ENCODE measurements around the gene SUPT6H. TPM values are rescaled to one million over a fixed set of nuclear protein-coding genes. Genes with fewer than 3 reads are reported as not detected.
A peak's percentile ranks its signal among the peaks of the same experiment; 100 is the strongest.

SUPT6H gene
- total and polyA plus RNA-seq, 9 of the 15 experiments (the other 6 are each of a cell fraction or from before 2014, with no cell fraction given), result 1.7 to 77.7 (median 49.2) TPM

DNA sequence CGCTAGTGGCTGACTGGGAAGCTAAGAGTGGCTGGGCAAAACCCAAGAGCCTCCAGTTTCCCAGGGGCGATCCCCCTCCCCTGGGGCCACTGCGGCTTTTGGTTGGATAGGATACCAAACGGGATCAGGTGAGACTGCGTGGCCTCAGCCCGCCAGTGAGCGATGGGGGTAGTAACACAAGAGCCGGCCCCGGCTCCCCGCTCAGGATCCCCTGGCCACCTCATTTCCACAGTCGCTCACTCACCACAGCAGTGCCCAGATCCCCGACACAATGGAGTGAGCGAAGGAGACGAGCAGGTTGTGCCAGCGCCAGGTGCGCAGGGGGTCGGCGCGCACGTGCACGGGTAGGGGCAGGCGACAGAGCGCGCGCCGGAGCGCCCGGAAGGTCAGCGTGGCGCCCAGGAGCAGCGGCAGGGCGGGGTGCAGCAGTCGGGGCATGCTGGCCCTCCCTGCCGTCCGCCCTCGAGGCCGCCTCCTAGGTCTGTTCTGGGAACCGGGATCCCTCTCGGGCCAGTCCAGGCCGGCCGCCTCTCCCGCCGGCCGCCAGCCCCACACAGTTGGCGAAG lies 63.7 kb downstream of the SUPT6H start (continued):
- no peak for TF ChIP-seq ARID3B (CRISPR knock-in tag; IDR thresholded peaks at IDR 0.05; ENCODE audit: borderline replicate concordance)
- TF ChIP-seq MEF2A (IDR thresholded peaks at IDR 0.05; ENCODE audit: control insufficient read depth, low read depth, low read length), result no peak
- TF ChIP-seq NCOA4 (IDR thresholded peaks at IDR 0.05; ENCODE audit: partially characterized antibody), result no peak
- peak; percentile 81 for TF ChIP-seq CCNT2 (IDR thresholded peaks at IDR 0.05; ENCODE audit: borderline replicate concordance, extremely low read depth, insufficient read length, low read depth, low read length)
- no peak for TF ChIP-seq CHD7 (IDR thresholded peaks at IDR 0.05; ENCODE audit: low read depth, low read length)
- no peak for TF ChIP-seq SRSF7 (optimal IDR thresholded peaks at IDR 0.05; ENCODE audit: low read depth, low read length)
- TF ChIP-seq HMG20B (CRISPR knock-in tag; IDR thresholded peaks at IDR 0.05), result no peak
- no peak for TF ChIP-seq ZBTB26 (CRISPR knock-in tag; IDR thresholded peaks at IDR 0.05)
- TF ChIP-seq ETS2 (tag; IDR thresholded peaks at IDR 0.05; ENCODE audit: borderline replicate concordance, poor library complexity, severe bottlenecking), result no peak
- TF ChIP-seq, protein P1, sequence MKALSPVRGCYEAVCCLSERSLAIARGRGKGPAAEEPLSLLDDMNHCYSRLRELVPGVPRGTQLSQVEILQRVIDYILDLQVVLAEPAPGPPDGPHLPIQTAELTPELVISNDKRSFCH (CRISPR knock-in tag; IDR thresholded peaks at IDR 0.05), result no peak
- TF ChIP-seq, protein P1 (tag; IDR thresholded peaks at IDR 0.05), result peak; percentile 65
- TF ChIP-seq MYBL2 (IDR thresholded peaks at IDR 0.05; ENCODE audit: low read depth), result no peak
- no peak for TF ChIP-seq MYBL2 (CRISPR knock-in tag; IDR thresholded peaks at IDR 0.05; ENCODE audit: borderline replicate concordance)

Measured in K562 (cell line).